ENCODE results near the gene FUT2. TPM values are rescaled to one million over a fixed set of nuclear protein-coding genes. Genes with fewer than 3 reads are reported as not detected.
"Not testable (repeated sequence)": the region's sequence is repeated elsewhere in the genome, so short reads cannot be mapped to it uniquely, and the experiment has no call there.

FUT2 gene
- total RNA-seq, 1 experiment from 2014 or later, result not detected

DNA sequence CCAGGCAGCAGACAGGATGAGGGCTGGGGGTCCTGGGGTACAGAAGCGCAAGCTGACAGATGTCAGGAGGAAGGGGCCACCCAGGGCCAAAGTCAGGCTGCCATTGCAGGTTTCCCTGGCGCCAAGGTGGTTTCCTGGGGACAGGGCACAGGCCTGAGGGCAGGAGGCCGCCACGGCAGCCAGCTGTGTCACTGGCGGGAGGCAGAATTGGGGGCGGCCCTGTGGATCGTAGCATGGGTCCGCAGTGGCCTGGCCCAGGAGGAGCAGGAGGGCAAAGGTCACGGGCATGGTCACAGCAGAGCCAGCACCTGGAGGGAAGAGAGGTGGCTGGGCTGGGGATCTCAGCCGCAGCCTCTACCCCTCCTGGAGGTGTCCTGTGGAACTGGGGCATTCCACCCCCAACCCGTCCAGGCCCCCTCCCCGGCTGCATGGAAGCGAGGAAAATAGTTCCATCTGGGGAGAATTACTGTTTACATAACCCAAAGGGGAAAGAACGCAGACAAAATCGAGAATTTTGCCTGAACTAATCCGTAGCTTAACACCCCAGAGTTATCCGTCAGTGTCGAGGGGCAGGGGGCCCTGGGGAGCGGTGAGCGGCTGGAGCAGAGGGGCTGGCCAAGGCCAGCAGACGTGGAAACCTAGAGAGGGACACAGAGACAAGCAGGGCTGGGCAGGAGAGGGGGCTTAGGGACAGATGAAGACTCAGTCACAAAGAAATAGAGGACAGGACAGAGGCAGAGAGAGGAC lies 24.9 kb upstream of the FUT2 start:
- no peak for DNase-seq (ENCODE audit: low spot score)

DNA sequence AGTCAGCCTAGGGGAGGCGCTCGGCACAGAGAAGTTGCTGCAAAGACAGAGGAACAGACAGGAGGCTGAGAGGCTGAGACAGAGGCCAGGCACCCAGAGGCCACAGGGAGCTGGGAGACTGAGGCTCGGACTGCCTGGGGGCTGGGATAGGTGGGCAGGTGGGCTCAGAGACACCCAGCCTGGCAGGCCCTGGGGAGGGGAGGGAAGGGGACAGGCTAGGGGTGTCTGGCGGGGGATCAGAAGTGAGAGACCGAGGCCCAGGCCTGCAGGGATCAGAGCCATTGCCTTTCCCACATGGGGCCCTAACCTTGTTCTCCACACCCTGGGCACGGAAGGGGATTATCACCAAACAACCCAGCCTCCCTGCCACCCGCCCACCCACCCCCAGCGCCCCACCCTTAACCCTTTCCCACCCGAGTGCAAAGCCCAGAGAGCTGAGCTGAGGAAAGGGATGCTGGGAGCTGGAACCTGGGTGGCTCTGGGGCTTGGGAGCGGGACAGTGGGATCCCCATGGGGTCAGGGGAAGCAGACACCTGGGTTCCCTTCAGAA lies 24.2 kb upstream of the FUT2 start:
- no peak for DNase-seq (ENCODE audit: low spot score)

DNA sequence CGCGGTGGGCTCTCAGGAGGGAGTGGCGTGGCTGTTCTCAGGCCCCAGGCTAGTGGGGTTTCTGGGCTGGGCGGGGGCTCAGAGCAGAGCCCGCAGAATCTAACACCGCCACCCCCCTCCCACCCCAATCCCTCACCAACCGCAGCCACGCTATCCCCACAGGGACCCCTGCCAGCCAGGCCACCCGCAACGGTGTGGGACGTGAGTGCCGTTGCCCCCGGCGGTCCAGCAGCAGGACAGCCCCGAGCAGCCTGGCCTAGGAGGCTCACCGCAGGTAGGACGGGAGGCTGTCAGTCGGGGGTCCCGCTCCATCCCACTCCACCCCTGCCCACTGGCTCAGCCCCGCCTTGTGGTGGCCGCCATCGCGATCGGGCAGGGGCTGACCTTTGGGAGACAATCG lies 22.8 kb upstream of the FUT2 start, which contains the start of gene NTN5:
NTN5 (minus strand) TSS at position 24 of the 400 bp plus-strand sequence. CDS start 2,031 bp downstream, outside the sequence.
- DNase-seq (ENCODE audit: low spot score), result no peak

DNA sequence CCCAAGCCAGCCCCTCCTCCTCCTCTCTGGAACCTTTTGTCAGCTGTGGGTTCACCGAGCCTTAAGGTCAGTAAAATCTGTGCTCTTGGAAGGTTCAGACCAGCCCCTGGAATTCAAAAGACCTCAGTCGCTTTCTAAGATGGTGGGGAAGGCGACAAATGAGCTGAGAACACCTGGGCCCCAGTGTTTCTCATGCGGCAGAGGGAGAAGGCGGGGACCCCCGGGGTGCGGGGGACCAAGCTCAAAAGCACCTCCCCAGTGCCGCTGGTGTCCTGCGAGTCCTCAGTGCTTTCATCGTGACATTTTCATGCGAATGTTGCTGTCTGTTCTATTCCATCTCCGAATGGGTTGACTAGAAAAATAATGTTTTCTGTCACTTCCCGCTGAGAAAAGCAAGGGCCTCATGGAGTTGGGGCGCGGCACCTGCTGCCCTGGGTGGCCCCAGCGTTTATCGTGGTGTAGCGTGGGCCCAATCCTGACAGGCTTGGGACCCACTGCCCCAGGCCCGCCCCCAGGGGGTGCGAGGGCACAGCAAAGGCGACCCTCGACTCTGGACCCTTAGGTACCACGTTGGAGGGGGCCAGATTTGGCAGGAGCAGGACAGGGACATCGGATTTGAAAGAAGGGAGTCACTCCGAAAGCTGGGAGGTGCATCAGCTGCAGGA lies 22.2 kb upstream of the FUT2 start:
- no peak for DNase-seq (ENCODE audit: low spot score)

DNA sequence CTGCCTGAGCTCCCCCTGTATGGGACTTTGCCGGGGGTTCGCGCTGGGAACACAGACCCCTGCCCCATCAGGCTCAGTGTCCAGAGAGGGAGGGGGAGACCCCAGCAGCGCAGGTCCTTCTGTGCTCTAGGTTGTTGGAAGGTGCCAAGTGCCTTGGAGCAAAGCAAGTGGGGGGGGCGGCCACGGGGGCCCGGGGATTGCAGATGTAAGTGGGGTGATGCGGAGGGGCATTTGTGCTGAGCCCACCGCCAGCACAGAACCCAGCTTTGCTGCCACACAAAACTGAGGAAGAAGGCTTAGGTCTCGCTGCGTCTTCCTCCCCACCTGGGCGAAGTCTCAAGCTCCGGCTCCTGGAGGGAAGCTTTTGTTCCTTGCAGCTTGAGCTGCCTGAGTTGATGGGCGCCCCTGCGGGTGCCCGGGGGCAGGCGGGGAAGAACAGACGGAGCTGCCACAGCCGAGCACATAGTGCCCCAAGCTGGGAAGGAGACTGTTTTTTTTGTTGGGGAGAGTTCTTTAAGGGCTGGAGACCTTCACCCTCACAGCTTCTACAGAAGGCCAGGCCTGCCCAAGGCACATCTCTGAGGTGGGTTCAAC lies 21.5 kb upstream of the FUT2 start:
- DNase-seq (ENCODE audit: low spot score), result no peak

DNA sequence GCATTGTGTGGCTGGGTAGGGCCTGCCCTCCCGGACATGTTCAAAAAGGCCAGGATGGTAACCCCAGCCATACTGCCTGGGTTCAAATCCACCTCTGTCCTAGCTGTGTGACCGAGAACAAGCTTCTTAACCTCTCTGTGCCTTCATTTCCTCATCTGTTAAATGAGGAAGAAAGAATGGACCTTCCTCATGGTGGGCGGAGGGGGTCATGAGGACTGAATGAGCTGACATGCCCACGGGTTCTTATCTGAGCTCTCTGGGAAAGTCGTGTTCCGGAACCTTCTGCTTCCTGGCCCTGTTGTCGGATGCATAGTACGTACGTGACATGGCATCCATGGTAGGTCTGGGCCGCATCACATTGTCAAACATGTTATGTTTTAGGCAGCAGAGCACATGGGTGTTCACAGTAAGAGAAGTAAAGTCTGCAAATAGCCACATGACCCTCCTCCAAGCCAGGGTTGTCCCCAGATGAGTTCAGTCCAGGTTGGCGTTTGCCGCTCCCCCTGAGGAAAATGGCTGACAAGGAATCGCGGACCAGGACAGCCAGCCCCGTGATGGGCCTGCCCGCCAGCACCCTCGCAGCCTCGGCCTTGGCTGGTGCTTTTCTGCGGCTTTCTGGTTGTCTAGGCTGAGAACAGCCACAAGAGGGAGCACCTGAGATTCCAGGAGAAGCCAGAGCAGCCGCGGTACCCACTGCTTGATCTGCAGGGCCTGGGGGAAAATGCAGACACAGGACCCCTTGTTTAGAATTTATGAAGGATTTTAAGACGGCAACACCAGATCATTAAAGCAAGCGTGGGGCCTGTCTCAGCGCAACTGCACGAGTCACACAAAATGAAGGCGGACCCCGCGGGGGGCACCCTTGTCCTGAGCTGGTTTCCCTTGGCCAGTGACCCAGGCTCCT lies 20.6 kb upstream of the FUT2 start:
- peak; percentile 53 for DNase-seq (ENCODE audit: low spot score)

DNA sequence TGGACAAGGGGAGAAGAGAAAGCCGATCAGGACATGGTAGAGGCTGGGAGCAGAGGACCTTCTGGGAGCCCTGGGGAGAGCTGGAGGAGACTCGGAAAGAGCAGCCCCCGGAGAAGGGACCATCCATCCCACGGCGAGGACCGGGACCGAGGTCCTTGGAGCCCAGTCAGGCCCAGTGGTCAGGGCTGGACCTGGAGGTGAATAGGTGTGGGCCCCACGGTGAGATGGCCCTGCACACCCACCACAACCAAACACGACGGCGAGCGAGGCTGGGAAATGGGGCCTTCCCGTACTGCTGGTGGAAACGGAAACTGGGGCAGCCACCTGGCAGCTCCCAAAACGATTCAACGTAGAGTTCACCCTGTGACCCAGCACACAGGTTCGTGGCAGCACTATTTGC lies 19.3 kb upstream of the FUT2 start:
- DNase-seq (ENCODE audit: low spot score), result no peak

DNA sequence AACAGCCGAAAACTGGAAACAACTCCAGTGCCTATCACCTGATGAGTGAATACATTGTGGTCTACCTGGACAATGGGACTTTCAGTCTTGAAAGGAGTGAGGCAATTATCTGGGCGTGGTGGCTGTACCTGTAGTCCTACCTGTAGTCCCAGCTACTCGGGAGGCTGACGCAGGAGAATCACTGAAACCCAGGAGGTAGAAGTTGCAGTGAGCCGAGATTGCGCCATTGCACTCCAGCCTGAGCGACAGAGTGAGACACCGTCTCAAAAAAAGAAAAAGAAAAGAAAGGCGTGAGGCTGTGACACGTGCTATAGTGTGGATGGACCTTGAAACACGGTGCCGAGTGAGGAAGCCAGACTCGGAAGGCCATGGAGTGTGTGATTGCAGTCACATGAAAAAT lies 18.9 kb upstream of the FUT2 start:
- DNase-seq (ENCODE audit: low spot score), result no peak

DNA sequence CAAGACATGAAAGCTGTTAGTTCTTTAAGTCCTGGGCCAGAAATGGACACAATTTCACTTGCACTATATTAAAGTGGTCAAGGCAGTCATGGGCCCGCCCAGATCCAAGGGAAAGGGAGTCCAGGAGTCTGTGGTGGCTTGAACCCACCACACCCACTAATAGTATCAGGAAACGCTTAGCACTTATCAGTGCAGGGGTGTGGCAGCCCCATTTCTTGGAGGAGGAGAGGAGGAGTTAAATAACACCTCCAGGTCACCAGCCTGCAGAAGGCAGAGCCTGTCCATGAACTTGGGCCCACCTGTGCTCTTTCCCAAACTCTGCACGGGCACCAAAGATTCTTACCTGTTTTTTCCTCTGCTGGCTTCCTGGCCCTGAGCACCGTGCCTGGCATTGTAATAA lies 17.6 kb upstream of the FUT2 start:
- DNase-seq (ENCODE audit: low spot score), result no peak

DNA sequence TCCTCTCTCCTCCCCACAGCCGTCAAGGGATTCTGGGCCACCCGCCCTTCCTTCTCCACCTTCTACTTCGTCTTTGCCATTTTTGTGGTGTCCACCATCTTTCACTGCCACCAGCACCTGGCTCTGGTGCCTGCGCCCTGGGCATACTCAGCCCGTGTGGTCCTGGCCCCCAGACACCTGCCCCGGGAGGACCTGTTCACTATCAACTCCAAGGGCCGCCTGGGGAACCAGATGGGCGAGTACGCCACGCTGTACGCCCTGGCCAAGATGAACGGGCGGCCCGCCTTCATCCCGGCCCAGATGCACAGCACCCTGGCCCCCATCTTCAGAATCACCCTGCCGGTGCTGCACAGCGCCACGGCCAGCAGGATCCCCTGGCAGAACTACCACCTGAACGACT lies 15.8 kb upstream of the FUT2 start:
- not testable (repeated sequence) for DNase-seq (ENCODE audit: low spot score)

DNA sequence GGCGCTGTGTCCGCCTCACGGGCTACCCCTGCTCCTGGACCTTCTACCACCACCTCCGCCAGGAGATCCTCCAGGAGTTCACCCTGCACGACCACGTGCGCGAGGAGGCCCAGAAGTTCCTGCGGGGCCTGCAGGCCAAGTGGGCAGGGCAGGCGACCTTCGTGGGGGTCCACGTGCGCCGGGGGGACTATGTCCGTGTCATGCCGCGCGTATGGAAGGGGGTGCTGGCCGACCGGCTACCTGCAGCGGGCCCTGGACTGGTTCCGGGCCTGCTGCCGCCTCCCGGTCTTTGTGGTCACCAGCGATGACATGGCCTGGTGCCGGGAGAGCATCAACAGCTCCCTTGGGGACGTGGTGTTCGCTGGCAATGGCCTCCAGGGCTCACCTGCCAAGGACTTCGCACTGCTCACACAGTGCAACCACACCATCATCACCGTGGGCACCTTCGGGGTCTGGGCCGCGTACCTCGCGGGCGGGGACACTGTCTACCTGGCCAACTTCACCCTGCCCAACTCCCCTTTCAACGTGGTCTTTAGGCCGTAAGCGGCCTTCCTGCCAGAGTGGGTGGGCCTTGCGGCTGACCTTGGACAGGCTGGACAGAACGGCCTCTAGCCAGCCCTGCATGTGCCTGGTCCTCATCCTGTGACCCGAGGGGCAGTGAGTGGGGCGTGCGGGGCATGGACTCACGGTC lies 15.2 kb upstream of the FUT2 start:
- DNase-seq (ENCODE audit: low spot score), result no peak

DNA sequence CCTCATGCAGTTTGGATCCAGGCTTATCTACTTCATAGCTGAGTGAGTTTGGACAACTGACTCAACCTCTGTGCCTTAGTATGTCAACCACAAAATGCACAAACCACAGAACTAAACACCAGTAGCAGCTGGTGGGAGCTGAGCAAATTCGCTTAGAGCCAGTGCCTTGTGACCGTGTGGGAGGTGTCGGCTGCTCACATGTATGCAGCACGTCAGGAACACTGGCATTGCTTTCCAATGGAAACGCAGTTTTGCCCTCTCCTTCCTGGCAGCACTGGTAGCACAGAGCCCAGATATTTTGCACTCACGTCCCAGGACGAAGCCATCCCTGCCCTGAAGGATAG lies 14.7 kb upstream of the FUT2 start:
- peak; percentile 80 for DNase-seq (ENCODE audit: low spot score)

DNA sequence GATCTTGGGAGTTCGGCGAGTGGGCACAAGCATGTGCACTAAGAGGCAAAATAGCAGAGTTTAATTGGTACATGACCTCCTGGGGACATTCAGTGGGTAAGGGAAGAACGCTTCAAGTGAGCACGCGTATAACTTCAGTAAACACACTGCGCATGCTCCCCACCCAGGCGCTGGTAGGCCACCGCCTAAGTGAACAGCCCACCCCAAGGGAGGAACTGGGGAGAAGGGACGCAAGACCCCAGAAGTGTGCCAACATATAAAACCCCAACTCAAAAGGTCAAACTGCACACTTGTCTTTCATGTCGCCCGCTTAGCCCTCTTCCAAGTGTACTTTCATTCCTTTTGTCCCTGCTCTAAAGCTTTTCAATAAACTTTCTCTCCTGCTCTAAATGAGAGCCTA lies 12.4 kb upstream of the FUT2 start:
- DNase-seq (ENCODE audit: low spot score), result no peak

DNA sequence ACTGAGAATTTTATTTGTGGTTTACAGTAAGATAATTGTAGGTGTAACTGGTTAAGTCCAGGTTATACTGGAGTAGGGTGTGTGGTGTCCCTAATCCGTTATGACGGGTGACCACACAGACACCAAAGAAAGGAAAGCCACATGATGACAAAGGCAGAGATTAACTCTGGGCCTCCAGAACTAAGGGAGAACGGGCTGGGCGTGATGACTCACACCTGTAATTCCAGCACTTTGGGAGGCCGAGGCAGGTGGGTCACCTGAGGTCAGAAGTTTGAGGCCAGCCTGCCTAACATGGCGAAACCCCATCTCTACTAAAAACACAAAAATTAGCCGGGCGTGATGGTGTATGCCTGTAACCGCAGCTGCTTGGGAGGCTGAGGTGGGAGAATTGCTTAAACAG lies 10.2 kb upstream of the FUT2 start:
- peak; percentile 57 for DNase-seq (ENCODE audit: low spot score)

DNA sequence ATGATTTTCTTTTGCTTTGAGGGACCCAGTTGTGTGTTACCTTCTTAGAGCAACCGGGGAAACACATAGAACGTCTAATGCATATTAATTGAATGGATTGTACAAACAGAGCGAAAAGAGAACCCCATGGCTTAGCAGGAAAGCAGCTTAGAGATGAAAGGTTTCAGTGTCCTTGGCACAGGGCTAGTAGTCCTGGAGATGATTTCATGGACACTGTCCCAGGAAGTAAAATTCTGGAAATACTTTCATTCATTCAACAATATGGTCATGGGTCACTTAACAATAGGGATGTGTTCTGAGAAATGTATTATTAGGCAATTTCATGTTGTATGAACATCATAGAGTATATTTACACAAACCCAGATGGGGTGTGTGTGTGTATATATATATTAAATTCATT lies 9.7 kb upstream of the FUT2 start:
- DNase-seq (ENCODE audit: low spot score), result no peak

DNA sequence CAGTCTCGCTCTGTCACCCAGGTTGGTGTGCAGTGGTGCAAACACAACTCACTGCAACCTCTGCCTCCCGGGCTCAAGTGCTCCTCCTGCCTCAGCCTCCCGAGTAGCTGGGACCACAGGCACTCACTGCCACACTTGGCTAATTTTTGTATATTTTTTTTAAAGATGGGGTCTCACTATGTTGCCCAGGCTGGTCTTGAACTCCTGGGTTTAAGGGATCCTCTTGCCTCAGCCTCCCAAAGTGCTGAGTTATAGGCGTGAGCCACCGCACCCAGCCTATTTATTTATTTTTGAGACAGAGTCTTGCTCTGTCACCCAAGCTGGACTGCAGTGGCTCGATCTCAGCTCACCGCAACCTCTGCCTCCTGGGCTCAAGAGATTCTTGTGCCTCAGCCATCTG lies 9.1 kb upstream of the FUT2 start:
- not testable (repeated sequence) for DNase-seq (ENCODE audit: low spot score)

DNA sequence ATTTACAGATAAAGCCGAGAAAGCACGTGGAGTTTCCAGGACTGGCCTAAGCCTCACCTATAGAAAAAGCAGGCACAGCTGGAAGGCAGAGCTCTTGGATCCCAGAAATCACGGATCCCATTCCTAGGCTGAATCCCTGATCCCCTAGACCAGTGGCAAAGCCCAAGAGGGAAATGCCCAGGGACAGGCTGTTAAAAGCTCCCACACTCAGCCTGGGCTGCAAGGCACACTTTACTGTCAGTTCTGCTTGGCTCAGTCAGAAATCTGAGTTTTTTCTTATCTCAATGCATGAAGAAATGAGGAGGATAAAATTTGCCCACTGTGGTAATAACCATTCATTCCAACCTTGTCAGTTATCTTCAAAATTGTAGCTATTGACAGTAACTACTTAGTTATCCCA lies 8.0 kb upstream of the FUT2 start:
- no peak for DNase-seq (ENCODE audit: low spot score)

DNA sequence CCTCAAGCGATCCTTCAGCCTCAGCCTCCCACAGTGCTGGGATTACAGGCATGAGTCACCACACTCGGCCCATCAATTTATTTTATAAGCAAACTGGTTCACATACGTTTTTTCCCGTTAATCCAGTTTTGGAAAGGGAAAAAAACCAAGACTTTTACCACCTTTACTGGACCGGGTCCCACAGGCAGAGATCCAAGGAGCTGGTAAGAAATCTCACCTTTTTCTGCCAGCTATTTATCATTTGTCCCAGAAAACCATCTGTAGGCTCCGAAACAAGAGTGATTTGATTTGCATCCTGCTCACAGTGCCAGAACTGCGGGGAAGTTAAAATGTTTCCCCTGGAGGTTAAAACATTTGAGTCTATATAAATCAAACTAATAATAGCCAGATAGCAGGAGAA lies 6.3 kb upstream of the FUT2 start:
- no peak for DNase-seq (ENCODE audit: low spot score)

DNA sequence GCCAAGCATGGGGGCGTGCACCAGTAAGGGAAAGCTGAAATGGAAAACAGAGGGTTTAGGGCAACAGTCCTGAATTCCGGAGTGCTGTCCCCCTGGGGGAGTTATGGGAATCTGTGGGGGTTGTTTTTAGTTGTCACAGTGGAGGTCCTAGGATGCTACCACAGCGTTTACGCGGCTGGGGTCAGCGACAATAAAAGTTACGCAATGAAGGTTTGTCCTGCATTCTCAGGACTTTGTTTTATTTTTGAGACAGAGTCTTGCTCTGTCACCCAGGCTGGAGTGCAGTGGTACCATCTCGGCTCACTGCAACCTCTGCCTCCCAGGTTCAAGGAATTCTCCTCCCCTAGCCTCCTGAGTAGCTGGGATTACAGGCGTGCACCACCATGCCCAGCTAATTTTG lies 2.1 kb upstream of the FUT2 start:
- DNase-seq (ENCODE audit: low spot score), result not testable (repeated sequence)

DNA sequence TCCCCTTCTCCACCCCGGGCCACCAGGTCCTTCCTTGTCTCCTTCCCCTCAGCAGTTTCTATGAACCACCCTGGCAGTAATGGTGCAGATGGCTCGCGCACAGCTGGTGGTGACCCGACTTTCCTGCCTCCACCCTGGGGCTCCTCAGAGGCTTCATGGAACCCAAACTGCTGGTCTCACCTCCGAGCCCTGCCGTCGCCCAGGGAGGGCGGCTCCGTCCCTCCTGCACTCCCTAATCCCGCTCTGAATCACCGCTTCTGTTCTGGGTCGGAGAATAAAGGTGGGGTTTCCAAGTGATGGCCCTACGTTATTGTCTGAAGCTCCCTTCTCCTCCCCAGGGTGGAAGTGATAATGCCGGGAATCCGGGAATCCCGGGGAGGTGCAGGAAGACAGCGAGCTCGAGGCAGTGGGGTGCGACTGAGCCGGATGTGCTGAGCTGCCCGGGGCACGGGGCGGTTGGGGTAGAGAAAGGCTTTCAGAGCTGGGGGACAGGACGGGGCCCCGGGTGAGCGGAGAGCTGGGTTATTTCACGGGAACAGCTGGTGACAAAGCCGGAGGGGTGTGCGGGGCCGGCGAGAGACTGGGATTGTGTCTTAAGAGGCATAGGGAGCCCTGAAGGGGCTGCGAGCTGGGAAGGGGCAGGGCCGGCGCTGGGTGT lies 711 bp downstream of the FUT2 start:
- no peak for DNase-seq (ENCODE audit: low spot score)

DNA sequence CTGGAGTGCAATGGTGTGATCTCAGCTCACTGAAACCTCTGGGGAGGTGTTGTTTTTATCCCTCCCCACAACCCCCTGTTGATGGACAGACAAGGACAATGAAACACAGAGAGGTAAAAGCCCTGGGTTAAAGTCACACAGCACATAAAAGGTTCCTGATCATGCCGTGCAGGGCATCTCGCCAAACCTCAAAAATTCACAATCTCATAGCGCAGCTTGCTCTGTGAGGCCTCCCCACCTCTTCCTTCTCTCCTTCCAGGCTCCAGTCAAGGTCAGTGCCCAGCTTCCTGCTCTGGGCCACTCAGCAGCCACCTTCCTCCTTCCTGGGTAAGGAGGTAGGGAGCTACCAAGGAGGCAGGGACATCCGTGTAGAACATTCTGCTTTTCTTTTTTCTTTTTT lies 2.3 kb downstream of the FUT2 start:
- DNase-seq (ENCODE audit: low spot score), result peak; percentile 82

Data from A172 (cell line).